ENCODE measurements around the gene LDB3. TPM values are rescaled to one million over a fixed set of nuclear protein-coding genes. Genes with fewer than 3 reads are reported as not detected.

The LDB3 gene
- total and polyA plus RNA-seq, 9 of the 15 experiments (the other 6 are each of a cell fraction or from before 2014, with no cell fraction given), result 0.03 TPM; not detected in 8

- TF ChIP-seq AFF1 (IDR thresholded peaks at IDR 0.05; ENCODE audit: low read depth in 1 of 2, partially characterized antibody in 2 of 2), result no peak
- TF ChIP-seq MCM5 (IDR thresholded peaks at IDR 0.05; ENCODE audit: low read depth), result no peak
- TF ChIP-seq HIVEP1 (CRISPR knock-in tag; IDR thresholded peaks at IDR 0.05), result no peak
- peak; percentile 28; the same call in 1 of the 2 replicates for TF ChIP-seq ZBTB1 (CRISPR knock-in tag; IDR thresholded peaks at IDR 0.05; ENCODE audit: borderline replicate concordance, low read depth)
- TF ChIP-seq ZNF518B (CRISPR knock-in tag; IDR thresholded peaks at IDR 0.05), result no peak
- TF ChIP-seq ZNF217 (CRISPR knock-in tag; IDR thresholded peaks at IDR 0.05), result no peak
- no peak; the same call in 1 of the 2 replicates for TF ChIP-seq GTF2E2 (tag; IDR thresholded peaks at IDR 0.05)
- no peak for TF ChIP-seq MEF2D (tag; conservative IDR thresholded peaks at IDR 0.05; ENCODE audit: low read depth)
- no peak for TF ChIP-seq POU5F1 (IDR thresholded peaks at IDR 0.05; ENCODE audit: borderline replicate concordance, low read depth, low read length, partially characterized antibody)
- no peak for TF ChIP-seq SETDB1 (IDR thresholded peaks at IDR 0.05; ENCODE audit: low read length)
- TF ChIP-seq CBFA2T2 (conservative IDR thresholded peaks at IDR 0.05), result no peak
- TF ChIP-seq ZNF740 (CRISPR knock-in tag; IDR thresholded peaks at IDR 0.05), result no peak
- TF ChIP-seq ZNF740 (tag; IDR thresholded peaks at IDR 0.05), result no peak
- no peak for TF ChIP-seq ZBTB12 (CRISPR knock-in tag; IDR thresholded peaks at IDR 0.05)
- TF ChIP-seq ZNF280B (CRISPR knock-in tag; IDR thresholded peaks at IDR 0.05), result no peak
These were observed 42.7 kb downstream of the LDB3 start (continued) for GRCh38 chr10:86710987-86711512.
